Panc1 (cell line): ENCODE data around the gene GNLY. TPM values are rescaled to one million over a fixed set of nuclear protein-coding genes. Genes with fewer than 3 reads are reported as not detected.

Source experiments
- ATAC-seq: fragments of 200-7000 bp; cut with Tn5 transposase; 2 replicates; pipeline ENCODE4 v1.9.1; 2020; ENCODE audit warnings: mild to moderate bottlenecking, moderate library complexity
- BruUV-seq: library from RNA; stranded (reverse); fragments of 400-500 nt; replicated peaks from 2 replicates; lab custom pipeline; 2021; lab: Mats Ljungman, UMichigan
- CTCF ChIA-PET: fragments of 300-600 bp; sonication (Branson Sonifier 250); formaldehyde crosslinking; loops from one replicate; lab custom pipeline; 2022; ENCODE audit warnings: antibody characterized with exemption; lab: Charles Lee
- POLR2A ChIA-PET: fragments of 300-600 bp; sonication (Branson Sonifier 250); formaldehyde crosslinking; loops from one replicate; lab custom pipeline; 2022; ENCODE audit warnings: antibody characterized with exemption; lab: Charles Lee
- DNase-seq: peaks from one replicate; pipeline ENCODE4 v3.0.0-alpha.2; 2010; ENCODE audit warnings: low read depth, low spot score
- H3K27ac ChIP-seq: 2 replicates; pipeline ENCODE4 v1.5.1; 2011; ENCODE audit warnings: mild to moderate bottlenecking, low read length, inconsistent platforms
- H3K27me3 ChIP-seq: fragments of 200-500 bp; sonication (Bioruptor generic); 2 replicates; pipeline ENCODE4 v1.6.0; 2014; ENCODE audit warnings: low read length, inconsistent platforms; ENCODE audit not compliant: control insufficient read depth, insufficient read depth
- H3K36me3 ChIP-seq: fragments of 200-500 bp; sonication (Bioruptor generic); 2 replicates; pipeline ENCODE4 v1.5.1; 2014; ENCODE audit warnings: inconsistent platforms, mild to moderate bottlenecking, low read length, moderate library complexity; ENCODE audit not compliant: control insufficient read depth, insufficient read depth
- H3K4me1 ChIP-seq: 2 replicates; pipeline ENCODE4 v1.5.1; 2011; ENCODE audit warnings: inconsistent platforms, mild to moderate bottlenecking, low read length, moderate library complexity; ENCODE audit not compliant: control insufficient read depth, insufficient read depth
- H3K4me3 ChIP-seq, 2 experiments: 2 replicates each; pipeline ENCODE4 v1.5.1; 2011 to 2012; ENCODE audit warnings: low read depth in 2 of 2, low read length in 2 of 2, mild to moderate bottlenecking in 2 of 2, inconsistent platforms in 1 of 2, moderate library complexity in 1 of 2
- H3K9me3 ChIP-seq: fragments of 200-500 bp; sonication (Bioruptor generic); 2 replicates; pipeline ENCODE4 v1.5.1; 2014; ENCODE audit warnings: low read depth, mild to moderate bottlenecking, inconsistent platforms, low read length, moderate library complexity; ENCODE audit not compliant: control insufficient read depth, insufficient read depth
- POLR2AphosphoS5 ChIP-seq: IDR thresholded peaks from 2 replicates; pipeline ENCODE4 v1.6.1; 2012; ENCODE audit warnings: mild to moderate bottlenecking, low read depth, low read length, moderate library complexity
- SIN3A ChIP-seq: IDR thresholded peaks from 2 replicates; pipeline ENCODE4 v1.6.1; 2012; ENCODE audit warnings: low read depth, mild to moderate bottlenecking, low read length, moderate library complexity, borderline replicate concordance; ENCODE audit not compliant: insufficient read depth
- TCF7L2 ChIP-seq: IDR thresholded peaks from 2 replicates; pipeline ENCODE4 v1.6.1; 2011; ENCODE audit warnings: mild to moderate bottlenecking, low read depth, low read length, inconsistent platforms
- in situ Hi-C: cut with HindIII; loops from 2 replicates; pipeline ENCODE4 v1.10.0; 2016; ENCODE audit warnings: low sequenced_read_pairs, low pct_unique_long_range_greater_than_20kb
- intact Hi-C: fragments of 100-400 bp; cut with micrococcal nuclease; formaldehyde crosslinking; loops from one replicate; pipeline ENCODE4 v1.10.0; 2022; ENCODE audit not compliant: unreplicated experiment
- total RNA-seq: library from RNA; stranded (reverse); gene quantifications from one replicate; pipeline ENCODE4 v1.2.1, GENCODE V29; 2021; ENCODE audit not compliant: unreplicated experiment
- TF ChIP-seq, protein P1 (sequence below): fragments of 450-650 bp; IDR thresholded peaks from 2 replicates; pipeline ENCODE4 v1.5.1; 2017; ENCODE audit warnings: mild to moderate bottlenecking
- TF ChIP-seq, protein P2 (sequence below), 2 experiments: IDR thresholded peaks; 2 replicates each; pipeline ENCODE4 v1.6.1; 2011 to 2012; ENCODE audit warnings: low read depth in 2 of 2, control low read depth in 1 of 2, low read length in 1 of 2, mild to moderate bottlenecking in 1 of 2, moderate library complexity in 1 of 2; ENCODE audit not compliant: insufficient read depth in 1 of 2

Gene GNLY
- total RNA-seq, 1 experiment from 2014 or later, result not detected

DNA sequence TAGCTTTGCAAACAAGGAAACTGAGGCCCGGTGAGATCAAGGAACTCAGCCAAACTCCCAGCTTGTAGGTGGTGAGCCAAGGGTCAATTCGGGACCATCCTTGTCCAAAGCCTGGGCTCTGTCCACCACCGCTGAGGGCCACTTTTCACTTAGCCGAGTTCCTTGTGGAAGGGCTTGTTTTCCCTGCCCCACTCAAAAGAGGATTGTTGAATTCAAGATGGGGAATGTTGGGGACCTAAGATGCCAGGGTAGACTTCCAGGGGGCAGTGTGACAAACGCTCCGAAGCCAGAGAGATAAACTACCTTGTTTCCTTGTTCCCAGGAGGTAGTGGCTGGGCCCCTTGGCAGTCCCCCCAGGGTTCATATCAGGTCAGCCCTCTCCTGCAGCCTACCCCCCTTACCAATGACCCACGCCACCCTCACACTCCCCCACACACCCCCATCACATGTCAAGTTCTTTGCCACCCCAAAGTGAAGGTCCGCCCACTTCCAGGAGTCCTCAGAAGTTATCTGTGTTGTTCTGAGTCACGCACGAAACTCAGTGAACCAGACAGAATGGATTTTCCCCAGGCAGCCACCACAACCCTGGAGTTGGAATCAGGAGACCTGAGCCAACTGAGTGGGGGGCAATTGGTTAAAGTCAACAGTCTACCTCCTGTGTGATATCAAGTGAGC is 49.3 kb downstream of the GNLY start:
- Histone ChIP-seq H3K27ac (peak overlapping the region; percentile 63), H3K4me1 (peaks cover 24% of the 10 kb centered on the region), H3K27me3 (no peaks in the 10 kb centered on the region), H3K4me3 (no peak overlapping the region), H3K36me3 (no peaks in the 10 kb centered on the region), H3K9me3 (no peaks in the 10 kb centered on the region)
- BruUV-seq, result no TSS peak
- DNase-seq, result no peak
- in situ Hi-C loops (no loop called here), intact Hi-C loops (no loop called here)
- ATAC-seq, result no peak
- TF ChIP-seq, protein P1, sequence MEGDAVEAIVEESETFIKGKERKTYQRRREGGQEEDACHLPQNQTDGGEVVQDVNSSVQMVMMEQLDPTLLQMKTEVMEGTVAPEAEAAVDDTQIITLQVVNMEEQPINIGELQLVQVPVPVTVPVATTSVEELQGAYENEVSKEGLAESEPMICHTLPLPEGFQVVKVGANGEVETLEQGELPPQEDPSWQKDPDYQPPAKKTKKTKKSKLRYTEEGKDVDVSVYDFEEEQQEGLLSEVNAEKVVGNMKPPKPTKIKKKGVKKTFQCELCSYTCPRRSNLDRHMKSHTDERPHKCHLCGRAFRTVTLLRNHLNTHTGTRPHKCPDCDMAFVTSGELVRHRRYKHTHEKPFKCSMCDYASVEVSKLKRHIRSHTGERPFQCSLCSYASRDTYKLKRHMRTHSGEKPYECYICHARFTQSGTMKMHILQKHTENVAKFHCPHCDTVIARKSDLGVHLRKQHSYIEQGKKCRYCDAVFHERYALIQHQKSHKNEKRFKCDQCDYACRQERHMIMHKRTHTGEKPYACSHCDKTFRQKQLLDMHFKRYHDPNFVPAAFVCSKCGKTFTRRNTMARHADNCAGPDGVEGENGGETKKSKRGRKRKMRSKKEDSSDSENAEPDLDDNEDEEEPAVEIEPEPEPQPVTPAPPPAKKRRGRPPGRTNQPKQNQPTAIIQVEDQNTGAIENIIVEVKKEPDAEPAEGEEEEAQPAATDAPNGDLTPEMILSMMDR, result no peak
- TF ChIP-seq SIN3A (no peak), POLR2AphosphoS5 (no peak), TCF7L2 (no peak)
- TF ChIP-seq, protein P2, sequence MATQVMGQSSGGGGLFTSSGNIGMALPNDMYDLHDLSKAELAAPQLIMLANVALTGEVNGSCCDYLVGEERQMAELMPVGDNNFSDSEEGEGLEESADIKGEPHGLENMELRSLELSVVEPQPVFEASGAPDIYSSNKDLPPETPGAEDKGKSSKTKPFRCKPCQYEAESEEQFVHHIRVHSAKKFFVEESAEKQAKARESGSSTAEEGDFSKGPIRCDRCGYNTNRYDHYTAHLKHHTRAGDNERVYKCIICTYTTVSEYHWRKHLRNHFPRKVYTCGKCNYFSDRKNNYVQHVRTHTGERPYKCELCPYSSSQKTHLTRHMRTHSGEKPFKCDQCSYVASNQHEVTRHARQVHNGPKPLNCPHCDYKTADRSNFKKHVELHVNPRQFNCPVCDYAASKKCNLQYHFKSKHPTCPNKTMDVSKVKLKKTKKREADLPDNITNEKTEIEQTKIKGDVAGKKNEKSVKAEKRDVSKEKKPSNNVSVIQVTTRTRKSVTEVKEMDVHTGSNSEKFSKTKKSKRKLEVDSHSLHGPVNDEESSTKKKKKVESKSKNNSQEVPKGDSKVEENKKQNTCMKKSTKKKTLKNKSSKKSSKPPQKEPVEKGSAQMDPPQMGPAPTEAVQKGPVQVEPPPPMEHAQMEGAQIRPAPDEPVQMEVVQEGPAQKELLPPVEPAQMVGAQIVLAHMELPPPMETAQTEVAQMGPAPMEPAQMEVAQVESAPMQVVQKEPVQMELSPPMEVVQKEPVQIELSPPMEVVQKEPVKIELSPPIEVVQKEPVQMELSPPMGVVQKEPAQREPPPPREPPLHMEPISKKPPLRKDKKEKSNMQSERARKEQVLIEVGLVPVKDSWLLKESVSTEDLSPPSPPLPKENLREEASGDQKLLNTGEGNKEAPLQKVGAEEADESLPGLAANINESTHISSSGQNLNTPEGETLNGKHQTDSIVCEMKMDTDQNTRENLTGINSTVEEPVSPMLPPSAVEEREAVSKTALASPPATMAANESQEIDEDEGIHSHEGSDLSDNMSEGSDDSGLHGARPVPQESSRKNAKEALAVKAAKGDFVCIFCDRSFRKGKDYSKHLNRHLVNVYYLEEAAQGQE (IDR thresholded peaks at IDR 0.05; ENCODE audit: insufficient read depth in 1 of 2, low read depth in 2 of 2, low read length in 1 of 2), result no peak
- ChIA-PET CTCF (no interaction called here), POLR2A (no interaction called here)

DNA sequence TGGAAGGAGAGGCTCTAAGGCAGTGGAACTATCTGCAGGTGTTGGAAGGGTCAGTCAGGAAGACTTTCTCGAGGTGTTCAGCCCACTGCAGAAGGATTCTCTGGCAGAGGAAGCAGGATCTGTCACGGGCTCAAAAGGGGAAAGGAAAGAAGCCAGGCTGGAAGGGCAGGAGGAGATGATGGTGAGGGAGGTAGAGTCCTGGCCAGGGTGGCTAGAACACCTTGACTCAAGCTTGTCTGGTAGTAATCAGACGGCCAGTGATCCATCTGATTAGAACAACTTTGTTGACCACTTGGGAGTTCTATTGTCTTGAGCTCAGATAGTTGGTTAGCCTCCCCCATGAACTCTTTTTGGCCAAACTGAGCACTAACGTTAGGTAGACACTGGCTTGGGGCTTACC is 49.9 kb downstream of the GNLY start:
- ChIA-PET POLR2A (no interaction called here), CTCF (no interaction called here)
- H3K27me3 ChIP-seq, result no peaks in the 10 kb centered on the region
- H3K27ac ChIP-seq, result peak overlapping the region; percentile 3; the same call in 1 of the 2 replicates
- ATAC-seq (no peak), DNase-seq (no peak)
- TF ChIP-seq TCF7L2 (no peak), SIN3A (no peak), POLR2AphosphoS5 (no peak)
- TF ChIP-seq, protein P2 (IDR thresholded peaks at IDR 0.05; ENCODE audit: insufficient read depth in 1 of 2, low read depth in 2 of 2, low read length in 1 of 2), result no peak
- TF ChIP-seq, protein P1, result no peak
- in situ Hi-C loops (no loop called here), intact Hi-C loops (no loop called here)
- no peaks in the 10 kb centered on the region for H3K9me3 ChIP-seq
- no TSS peak for BruUV-seq
- H3K4me1 ChIP-seq, result peaks cover 24% of the 10 kb centered on the region
- no peak overlapping the region for H3K4me3 ChIP-seq
- H3K36me3 ChIP-seq, result no peaks in the 10 kb centered on the region
